ENCODE measurements around the gene C5. TPM values are rescaled to one million over a fixed set of nuclear protein-coding genes. Genes with fewer than 3 reads are reported as not detected.
A peak's percentile ranks its signal among the peaks of the same experiment; 100 is the strongest.

Gene C5
- total and polyA plus RNA-seq, 9 of the 15 experiments (the other 6 are each of a cell fraction or from before 2014, with no cell fraction given) = 0.08 to 0.91 (median 0.42) TPM

DNA sequence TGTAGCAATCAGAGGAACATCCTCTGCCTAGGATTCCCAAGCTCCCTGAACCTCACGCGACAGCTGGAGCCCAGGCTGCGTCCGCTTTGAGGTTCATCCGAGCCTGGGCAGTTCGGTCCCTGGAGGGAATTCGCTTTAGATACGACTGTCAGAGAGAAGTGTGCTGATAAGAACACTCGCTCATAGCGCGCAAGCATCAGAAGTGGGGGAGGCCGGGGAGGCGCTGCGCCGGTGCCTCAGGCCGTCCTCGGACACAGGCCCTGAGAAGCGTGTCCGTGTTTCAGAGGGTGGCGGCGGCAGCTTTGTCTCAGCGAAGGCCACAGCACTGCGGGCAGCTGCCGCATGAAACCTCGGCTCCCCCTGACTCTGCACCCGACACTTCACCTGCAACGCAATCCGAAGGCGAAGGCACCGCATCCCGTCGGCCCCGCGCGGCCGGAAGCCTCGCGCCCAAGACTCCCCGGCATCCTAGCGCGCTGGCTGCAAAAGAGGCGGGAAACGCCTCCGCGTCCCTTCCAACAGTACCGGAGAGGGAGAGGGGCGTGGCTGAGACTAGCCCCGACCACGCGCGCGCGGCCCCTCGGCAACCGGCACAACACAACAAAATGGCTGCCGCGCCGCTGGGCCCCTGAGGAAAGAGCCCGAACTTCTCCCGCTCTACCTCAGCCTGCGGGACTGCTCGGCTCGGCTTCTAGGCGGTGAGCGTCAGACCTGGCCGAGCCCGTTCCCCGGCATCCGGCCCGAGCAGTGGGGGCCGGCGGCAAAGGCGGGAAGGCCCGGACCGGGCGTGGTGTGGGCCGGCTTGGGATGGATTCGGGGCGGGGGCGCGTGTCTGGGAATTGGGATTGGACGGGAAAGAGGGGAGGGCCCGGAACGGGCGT lies 24.5 kb upstream of the C5 start, which contains the start of gene CNTRL (continued):
- TF ChIP-seq, protein P1, sequence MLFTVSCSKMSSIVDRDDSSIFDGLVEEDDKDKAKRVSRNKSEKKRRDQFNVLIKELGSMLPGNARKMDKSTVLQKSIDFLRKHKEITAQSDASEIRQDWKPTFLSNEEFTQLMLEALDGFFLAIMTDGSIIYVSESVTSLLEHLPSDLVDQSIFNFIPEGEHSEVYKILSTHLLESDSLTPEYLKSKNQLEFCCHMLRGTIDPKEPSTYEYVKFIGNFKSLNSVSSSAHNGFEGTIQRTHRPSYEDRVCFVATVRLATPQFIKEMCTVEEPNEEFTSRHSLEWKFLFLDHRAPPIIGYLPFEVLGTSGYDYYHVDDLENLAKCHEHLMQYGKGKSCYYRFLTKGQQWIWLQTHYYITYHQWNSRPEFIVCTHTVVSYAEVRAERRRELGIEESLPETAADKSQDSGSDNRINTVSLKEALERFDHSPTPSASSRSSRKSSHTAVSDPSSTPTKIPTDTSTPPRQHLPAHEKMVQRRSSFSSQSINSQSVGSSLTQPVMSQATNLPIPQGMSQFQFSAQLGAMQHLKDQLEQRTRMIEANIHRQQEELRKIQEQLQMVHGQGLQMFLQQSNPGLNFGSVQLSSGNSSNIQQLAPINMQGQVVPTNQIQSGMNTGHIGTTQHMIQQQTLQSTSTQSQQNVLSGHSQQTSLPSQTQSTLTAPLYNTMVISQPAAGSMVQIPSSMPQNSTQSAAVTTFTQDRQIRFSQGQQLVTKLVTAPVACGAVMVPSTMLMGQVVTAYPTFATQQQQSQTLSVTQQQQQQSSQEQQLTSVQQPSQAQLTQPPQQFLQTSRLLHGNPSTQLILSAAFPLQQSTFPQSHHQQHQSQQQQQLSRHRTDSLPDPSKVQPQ (CRISPR knock-in tag; IDR thresholded peaks at IDR 0.05; ENCODE audit: borderline replicate concordance) = no peak
- TF ChIP-seq RBM14 (IDR thresholded peaks at IDR 0.05; ENCODE audit: borderline replicate concordance, insufficient read depth, low read depth, low read length) = no peak
- TF ChIP-seq, protein P2, sequence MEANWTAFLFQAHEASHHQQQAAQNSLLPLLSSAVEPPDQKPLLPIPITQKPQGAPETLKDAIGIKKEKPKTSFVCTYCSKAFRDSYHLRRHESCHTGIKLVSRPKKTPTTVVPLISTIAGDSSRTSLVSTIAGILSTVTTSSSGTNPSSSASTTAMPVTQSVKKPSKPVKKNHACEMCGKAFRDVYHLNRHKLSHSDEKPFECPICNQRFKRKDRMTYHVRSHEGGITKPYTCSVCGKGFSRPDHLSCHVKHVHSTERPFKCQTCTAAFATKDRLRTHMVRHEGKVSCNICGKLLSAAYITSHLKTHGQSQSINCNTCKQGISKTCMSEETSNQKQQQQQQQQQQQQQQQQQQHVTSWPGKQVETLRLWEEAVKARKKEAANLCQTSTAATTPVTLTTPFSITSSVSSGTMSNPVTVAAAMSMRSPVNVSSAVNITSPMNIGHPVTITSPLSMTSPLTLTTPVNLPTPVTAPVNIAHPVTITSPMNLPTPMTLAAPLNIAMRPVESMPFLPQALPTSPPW (CRISPR knock-in tag; IDR thresholded peaks at IDR 0.05) = peak; percentile 85
- TF ChIP-seq MED1 (CRISPR knock-in tag; IDR thresholded peaks at IDR 0.05; ENCODE audit: borderline replicate concordance) = no peak
- TF ChIP-seq PPARD (CRISPR knock-in tag; IDR thresholded peaks at IDR 0.05) = no peak
- TF ChIP-seq, protein P3, sequence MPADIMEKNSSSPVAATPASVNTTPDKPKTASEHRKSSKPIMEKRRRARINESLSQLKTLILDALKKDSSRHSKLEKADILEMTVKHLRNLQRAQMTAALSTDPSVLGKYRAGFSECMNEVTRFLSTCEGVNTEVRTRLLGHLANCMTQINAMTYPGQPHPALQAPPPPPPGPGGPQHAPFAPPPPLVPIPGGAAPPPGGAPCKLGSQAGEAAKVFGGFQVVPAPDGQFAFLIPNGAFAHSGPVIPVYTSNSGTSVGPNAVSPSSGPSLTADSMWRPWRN (IDR thresholded peaks at IDR 0.05; ENCODE audit: low read depth) = peak; percentile 29; the same call in 1 of the 2 replicates
- TF ChIP-seq NR2F6 (CRISPR knock-in tag; IDR thresholded peaks at IDR 0.05) = no peak
- peak; percentile 60 for TF ChIP-seq TEAD4 (IDR thresholded peaks at IDR 0.05; ENCODE audit: low read length)
- peak; percentile 61; the same call in 1 of the 2 replicates for TF ChIP-seq TEAD4 (CRISPR knock-in tag; IDR thresholded peaks at IDR 0.05; ENCODE audit: borderline replicate concordance)
- TF ChIP-seq POLR3A (IDR thresholded peaks at IDR 0.05; ENCODE audit: borderline replicate concordance, extremely low read depth, insufficient read depth, insufficient read length) = no peak
- TF ChIP-seq MTA1 (IDR thresholded peaks at IDR 0.05; ENCODE audit: borderline replicate concordance) = no peak
- TF ChIP-seq, protein P4, sequence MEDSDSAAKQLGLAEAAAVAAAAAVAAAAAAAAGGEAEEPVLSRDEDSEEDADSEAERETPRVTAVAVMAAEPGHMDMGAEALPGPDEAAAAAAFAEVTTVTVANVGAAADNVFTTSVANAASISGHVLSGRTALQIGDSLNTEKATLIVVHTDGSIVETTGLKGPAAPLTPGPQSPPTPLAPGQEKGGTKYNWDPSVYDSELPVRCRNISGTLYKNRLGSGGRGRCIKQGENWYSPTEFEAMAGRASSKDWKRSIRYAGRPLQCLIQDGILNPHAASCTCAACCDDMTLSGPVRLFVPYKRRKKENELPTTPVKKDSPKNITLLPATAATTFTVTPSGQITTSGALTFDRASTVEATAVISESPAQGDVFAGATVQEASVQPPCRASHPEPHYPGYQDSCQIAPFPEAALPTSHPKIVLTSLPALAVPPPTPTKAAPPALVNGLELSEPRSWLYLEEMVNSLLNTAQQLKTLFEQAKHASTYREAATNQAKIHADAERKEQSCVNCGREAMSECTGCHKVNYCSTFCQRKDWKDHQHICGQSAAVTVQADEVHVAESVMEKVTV (CRISPR knock-in tag; IDR thresholded peaks at IDR 0.05) = no peak
- no peak for TF ChIP-seq FOXM1 (IDR thresholded peaks at IDR 0.05; ENCODE audit: low read depth)
- TF ChIP-seq FOXM1 (CRISPR knock-in tag; IDR thresholded peaks at IDR 0.05; ENCODE audit: low read depth) = peak; percentile 90
- TF ChIP-seq ZNF232 (CRISPR knock-in tag; IDR thresholded peaks at IDR 0.05) = peak; percentile 93
- peak; percentile 82 for TF ChIP-seq SMAD4 (CRISPR knock-in tag; conservative IDR thresholded peaks at IDR 0.05)
- TF ChIP-seq, protein P5, sequence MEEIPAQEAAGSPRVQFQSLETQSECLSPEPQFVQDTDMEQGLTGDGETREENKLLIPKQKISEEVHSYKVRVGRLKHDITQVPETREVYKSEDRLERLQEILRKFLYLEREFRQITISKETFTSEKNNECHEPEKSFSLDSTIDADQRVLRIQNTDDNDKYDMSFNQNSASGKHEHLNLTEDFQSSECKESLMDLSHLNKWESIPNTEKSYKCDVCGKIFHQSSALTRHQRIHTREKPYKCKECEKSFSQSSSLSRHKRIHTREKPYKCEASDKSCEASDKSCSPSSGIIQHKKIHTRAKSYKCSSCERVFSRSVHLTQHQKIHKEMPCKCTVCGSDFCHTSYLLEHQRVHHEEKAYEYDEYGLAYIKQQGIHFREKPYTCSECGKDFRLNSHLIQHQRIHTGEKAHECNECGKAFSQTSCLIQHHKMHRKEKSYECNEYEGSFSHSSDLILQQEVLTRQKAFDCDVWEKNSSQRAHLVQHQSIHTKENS (CRISPR knock-in tag; IDR thresholded peaks at IDR 0.05) = no peak
- TF ChIP-seq, protein P6, sequence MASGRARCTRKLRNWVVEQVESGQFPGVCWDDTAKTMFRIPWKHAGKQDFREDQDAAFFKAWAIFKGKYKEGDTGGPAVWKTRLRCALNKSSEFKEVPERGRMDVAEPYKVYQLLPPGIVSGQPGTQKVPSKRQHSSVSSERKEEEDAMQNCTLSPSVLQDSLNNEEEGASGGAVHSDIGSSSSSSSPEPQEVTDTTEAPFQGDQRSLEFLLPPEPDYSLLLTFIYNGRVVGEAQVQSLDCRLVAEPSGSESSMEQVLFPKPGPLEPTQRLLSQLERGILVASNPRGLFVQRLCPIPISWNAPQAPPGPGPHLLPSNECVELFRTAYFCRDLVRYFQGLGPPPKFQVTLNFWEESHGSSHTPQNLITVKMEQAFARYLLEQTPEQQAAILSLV (tag; IDR thresholded peaks at IDR 0.05) = no peak
